Heart right ventricle (tissue), 16 donors: ENCODE data around the gene TEX12. TPM values are rescaled to one million over a fixed set of nuclear protein-coding genes. Genes with fewer than 3 reads are reported as not detected.

Experiments used
- ATAC-seq, 8 donors: fragments of 200-7000 bp; cut with Tn5 transposase; one replicate each; pipeline ENCODE4 v1.9.1; 2020; ENCODE audit warnings: mild to moderate bottlenecking in 8 of 8, moderate library complexity in 8 of 8, moderate number of reproducible peaks in 1 of 8
- DNase-seq, 2 donors: peaks; one replicate each; pipeline ENCODE4 v3.0.0-alpha.2; 2020
- H3K27ac ChIP-seq, 10 donors: fragments of 200-600 bp; sonication (generic) in 2 of 10; one replicate each; pipeline versions ENCODE4 v1.5.0 to v1.8.0; 2020 to 2022; ENCODE audit warnings: mild to moderate bottlenecking in 3 of 10
- H3K27me3 ChIP-seq, 7 donors: fragments of 200-600 bp; one replicate each; pipeline ENCODE4 v1.8.0; 2021 to 2022; ENCODE audit warnings: mild to moderate bottlenecking in 2 of 7
- H3K36me3 ChIP-seq, 9 donors: fragments of 200-600 bp; sonication (generic) in 1 of 9; one replicate each; pipeline versions ENCODE4 v1.5.0 to v1.8.0; 2020 to 2022; ENCODE audit warnings: mild to moderate bottlenecking in 2 of 9
- H3K4me1 ChIP-seq, 9 donors: fragments of 200-600 bp; sonication (generic) in 1 of 9; one replicate each; pipeline versions ENCODE4 v1.5.0 to v1.8.0; 2020 to 2022; ENCODE audit warnings: mild to moderate bottlenecking in 4 of 9
- H3K4me3 ChIP-seq, 10 donors: fragments of 200-600 bp; sonication (generic) in 2 of 10; one replicate each; pipeline versions ENCODE4 v1.5.0 to v1.8.0; 2020 to 2022; ENCODE audit warnings: mild to moderate bottlenecking in 7 of 10, moderate library complexity in 2 of 10
- H3K9me3 ChIP-seq, 11 donors: fragments of 200-600 bp in 10 of 11; sonication (generic) in 2 of 11; one replicate each; pipeline versions ENCODE4 v1.5.0 to v1.8.0; 2013 to 2022; ENCODE audit warnings: mild to moderate bottlenecking in 2 of 11, control low read depth in 1 of 11, moderate library complexity in 1 of 11
- WGBS, 2 donors: extraction: QIAGEN DNeasy Blood & Tissue Kit; methylation state at CpG; one replicate each; pipeline ENCODE4 v1.1.7; 2013; ENCODE audit warnings: inconsistent platforms in 1 of 2; 5-methylcytosine and 5-hydroxymethylcytosine counted together
- intact Hi-C, 10 donors: fragments of 100-400 bp; cut with DNase I; formaldehyde crosslinking; loops; one replicate each; pipeline versions ENCODE4 v1.11.1 to v1.14.2; 2022
- polyA plus RNA-seq, 2 donors: library from polyadenylated mRNA; stranded (reverse); fragments of 200-250 nt; gene quantifications; one replicate each; pipeline ENCODE4 v1.2.3, GENCODE V29; 2013
- total RNA-seq, 10 donors: library from RNA; stranded (reverse); fragmentation: NEBNext Ultra II Directional in 3 of 10; extraction: Animal tissue kit (Norgen Biotek cat#: 25700) in 3 of 10; gene quantifications; one replicate each; pipeline versions ENCODE4 v1.2.1 to v1.2.4, GENCODE V29; 2021 to 2023
- TF ChIP-seq, protein P1 (sequence below), 9 donors: fragments of 200-600 bp; sonication (generic) in 2 of 9; IDR thresholded peaks; one replicate each; pipeline versions ENCODE4 v1.5.0 to v1.8.0; 2021 to 2022; ENCODE audit warnings: antibody characterized with exemption in 9 of 9, mild to moderate bottlenecking in 5 of 9, moderate library complexity in 1 of 9
- donor health status: Arrhythmogenic right ventricular cardiomyopathy.
- donor health status: ischemic (EF 13 %, LVEDD 7.1; RV severe dilation, severe dysfunction).
- donor health status: healthy with polysubstance abuse.
- donor health status: DM: no; HTN: yes; CAD: no.
- donor health status: DM: no; HTN: no; CAD: no.
- donor health status: ischemic (EF 25% LVEDD 6.9; RV normal size, moderate dysfunction).
- donor health status: ischemic (EF 25% LVEDD 5.7; RV mildly dilated, moderate dysfunction).
- donor health status: healthy.
- donor health status: DM: yes; HTN: yes; CAD: no.
- donor health status: Ischemic cardiomyopathy.
- donor health status: ischemic (EF 35%, LVEDD 5.7; RV mildly dilated, moderate dysfunction).
- donor health status: nonischemic (EF 11% LVEDD 7.7; RV severe dilation, severe dysfunction).
- donor health status: DM: yes; HTN: yes; CAD: no.
- donor health status: PGD.
- donor health status: ischemic (EF 29% LVEDD 5.4; RV normal size, mild dysfunction).
- donor health status: nonischemic (EF 23%, LVEDD 6.1; RV moderate dilation, normal function).

TEX12 gene
- total and polyA plus RNA-seq, 12 donors: 0.06 to 1.6 (median 0.49) TPM; not detected in 9

DNA sequence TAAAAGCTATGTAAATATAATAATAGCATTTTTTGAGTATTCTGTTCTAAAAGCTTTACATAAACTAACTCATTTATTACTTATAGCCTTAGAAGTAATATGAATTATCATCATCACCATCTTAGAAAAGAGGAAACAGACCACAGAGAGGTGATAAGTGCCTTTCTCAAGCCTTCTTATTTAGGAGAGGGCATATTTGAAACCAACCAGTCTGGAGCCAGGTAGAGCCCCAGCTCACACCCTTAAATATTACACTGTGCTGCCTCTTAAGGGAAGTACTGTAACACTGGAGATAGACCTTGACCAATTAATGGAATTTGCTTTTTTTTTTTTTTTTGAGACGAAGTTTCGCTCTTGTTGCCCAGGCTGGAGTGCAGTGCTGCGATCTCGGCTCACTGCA is 10.4 kb downstream of the TEX12 start:
- TF ChIP-seq, protein P1, sequence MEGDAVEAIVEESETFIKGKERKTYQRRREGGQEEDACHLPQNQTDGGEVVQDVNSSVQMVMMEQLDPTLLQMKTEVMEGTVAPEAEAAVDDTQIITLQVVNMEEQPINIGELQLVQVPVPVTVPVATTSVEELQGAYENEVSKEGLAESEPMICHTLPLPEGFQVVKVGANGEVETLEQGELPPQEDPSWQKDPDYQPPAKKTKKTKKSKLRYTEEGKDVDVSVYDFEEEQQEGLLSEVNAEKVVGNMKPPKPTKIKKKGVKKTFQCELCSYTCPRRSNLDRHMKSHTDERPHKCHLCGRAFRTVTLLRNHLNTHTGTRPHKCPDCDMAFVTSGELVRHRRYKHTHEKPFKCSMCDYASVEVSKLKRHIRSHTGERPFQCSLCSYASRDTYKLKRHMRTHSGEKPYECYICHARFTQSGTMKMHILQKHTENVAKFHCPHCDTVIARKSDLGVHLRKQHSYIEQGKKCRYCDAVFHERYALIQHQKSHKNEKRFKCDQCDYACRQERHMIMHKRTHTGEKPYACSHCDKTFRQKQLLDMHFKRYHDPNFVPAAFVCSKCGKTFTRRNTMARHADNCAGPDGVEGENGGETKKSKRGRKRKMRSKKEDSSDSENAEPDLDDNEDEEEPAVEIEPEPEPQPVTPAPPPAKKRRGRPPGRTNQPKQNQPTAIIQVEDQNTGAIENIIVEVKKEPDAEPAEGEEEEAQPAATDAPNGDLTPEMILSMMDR (IDR thresholded peaks at IDR 0.05): no peak
- ATAC-seq (peak in 1 of 8 donors; percentile 20), DNase-seq (no peak)
- peaks cover 0 to 33% (median 9%) of the 10 kb centered on the region in 9 donors for H3K4me1 ChIP-seq
- H3K27me3 ChIP-seq: no peaks in the 10 kb centered on the region
- peak overlapping the region; percentile 6 to 60 (median 46) for H3K4me3 ChIP-seq
- intact Hi-C loops: loop anchor here in 3 of 10 donors (5.0 to 10.0 kb wide), 3 partner anchors 60 to 65 kb away; no protein-coding TSS in a partner anchor
- H3K36me3 ChIP-seq: no peaks in the 10 kb centered on the region
- 60 to 71% methylated on average over 4 of the region's 4 CpGs for WGBS, 2 donors
- peak overlapping the region in 7 of 10 donors; percentile 10 to 84 (median 52) for H3K27ac ChIP-seq
- H3K9me3 ChIP-seq: no peaks in the 10 kb centered on the region

DNA sequence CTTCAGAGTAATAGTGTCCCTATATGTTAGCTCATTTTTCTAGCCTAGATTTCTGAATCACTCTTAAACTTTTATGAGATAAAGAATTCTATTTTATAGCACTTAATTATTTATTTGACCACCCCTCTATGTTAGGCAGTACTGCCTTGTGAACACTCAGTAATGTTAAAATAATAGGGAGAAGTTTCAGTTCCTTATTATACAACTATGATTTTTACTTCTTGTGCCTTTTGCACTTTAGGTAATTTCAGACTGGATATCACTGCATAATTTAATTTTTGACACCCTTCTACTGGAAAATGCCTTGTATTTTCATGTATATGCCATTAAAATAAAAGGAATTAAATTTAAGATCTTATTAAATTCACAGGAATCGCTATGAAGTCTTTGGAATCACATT is 11.3 kb downstream of the TEX12 start:
- intact Hi-C loops: loop anchor here in 3 of 10 donors (5.0 to 10.0 kb wide), 3 partner anchors 61 to 66 kb away; no protein-coding TSS in a partner anchor
- peak overlapping the region in 8 of 10 donors; percentile 0 to 60 (median 49) for H3K4me3 ChIP-seq
- H3K9me3 ChIP-seq: no peaks in the 10 kb centered on the region
- H3K36me3 ChIP-seq: no peaks in the 10 kb centered on the region
- DNase-seq (no peak), ATAC-seq (no peak)
- H3K4me1 ChIP-seq: peaks cover 0 to 26% (median 8%) of the 10 kb centered on the region in 9 donors
- 93% methylated on average over 1 of the region's 1 CpG for whole genome bisulfite sequencing, 2 donors
- H3K27ac ChIP-seq: peak overlapping the region in 5 of 10 donors; percentile 4 to 78 (median 9)
- H3K27me3 ChIP-seq: no peaks in the 10 kb centered on the region
- TF ChIP-seq, protein P1 (IDR thresholded peaks at IDR 0.05): no peak

DNA sequence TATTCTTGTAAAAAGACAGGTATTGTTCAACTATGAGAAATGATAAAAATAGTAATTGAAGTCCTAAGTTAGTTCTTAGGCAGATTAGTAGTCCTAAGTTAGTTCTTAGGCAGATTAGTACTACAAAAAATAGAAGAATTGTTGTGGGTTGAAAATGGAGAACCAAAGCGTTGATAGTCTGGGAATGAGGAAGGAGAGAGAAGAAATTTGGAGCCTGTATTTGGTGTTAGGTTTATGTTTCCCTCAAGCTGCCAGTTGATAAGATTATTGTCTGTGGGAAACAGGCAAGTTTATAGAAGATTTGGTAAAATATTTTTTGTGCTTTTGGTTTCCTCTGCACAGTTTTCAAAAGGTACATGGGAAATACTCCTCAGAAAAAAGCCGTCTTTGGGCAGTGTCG is 11.8 kb downstream of the TEX12 start:
- DNase-seq: no peak
- TF ChIP-seq, protein P1 (IDR thresholded peaks at IDR 0.05): no peak
- ATAC-seq: no peak
- WGBS, 2 donors: 60 to 66% methylated on average over 3 of the region's 3 CpGs
- intact Hi-C loops: loop anchor here in 3 of 10 donors (5.0 to 10.0 kb wide), 3 partner anchors 62 to 67 kb away; no protein-coding TSS in a partner anchor
- H3K9me3 ChIP-seq: no peaks in the 10 kb centered on the region
- peak overlapping the region in 6 of 10 donors; percentile 4 to 78 (median 22) for H3K27ac ChIP-seq
- no peaks in the 10 kb centered on the region for H3K27me3 ChIP-seq
- no peaks in the 10 kb centered on the region for H3K36me3 ChIP-seq
- H3K4me3 ChIP-seq: peak overlapping the region in 3 of 10 donors; percentile 4 to 56 (median 53)
- peaks cover 0 to 26% (median 8%) of the 10 kb centered on the region in 9 donors for H3K4me1 ChIP-seq

DNA sequence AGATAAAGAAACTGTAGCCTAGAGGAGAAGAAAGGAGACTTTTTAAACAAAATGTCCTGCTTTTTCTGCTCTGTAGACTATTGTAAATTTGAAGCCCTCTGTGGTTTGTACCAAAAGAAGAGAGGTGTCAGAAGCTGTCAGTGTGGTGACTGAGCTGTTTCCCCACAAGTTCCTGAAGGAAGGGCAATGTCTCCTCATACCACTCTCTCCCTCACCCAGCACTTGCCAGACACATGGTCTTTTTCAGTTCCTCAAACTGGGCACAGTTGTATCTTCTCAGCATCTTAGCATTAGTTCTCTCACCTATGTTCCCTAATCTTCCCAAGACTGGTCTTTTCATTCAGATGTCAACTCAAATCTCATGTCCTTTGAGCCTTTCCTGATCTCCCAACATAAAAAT is 12.4 kb downstream of the TEX12 start:
- TF ChIP-seq, protein P1 (IDR thresholded peaks at IDR 0.05): no peak

More for the DNA sequence above, 12.4 kb downstream of the TEX12 start:
- no peaks in the 10 kb centered on the region for H3K36me3 ChIP-seq
- intact Hi-C loops: loop anchor here in 3 of 10 donors (5.0 to 10.0 kb wide), 3 partner anchors 62 to 67 kb away; no protein-coding TSS in a partner anchor
- no peak overlapping the region for H3K4me3 ChIP-seq
- H3K9me3 ChIP-seq: no peaks in the 10 kb centered on the region
- H3K27me3 ChIP-seq: no peaks in the 10 kb centered on the region
- H3K27ac ChIP-seq: peak overlapping the region in 5 of 10 donors; percentile 4 to 78 (median 34)
- DNase-seq (no peak), ATAC-seq (peak in 2 of 8 donors; percentile 22 to 23)
- peaks cover 0 to 26% (median 7%) of the 10 kb centered on the region in 9 donors for H3K4me1 ChIP-seq
